HL-60 (cell line): Measurements from ENCODE around the gene MAPK11.
A peak's percentile ranks its signal among the peaks of the same experiment; 100 is the strongest.

Source experiments
- DNase-seq, 2 experiments: peaks; one replicate each; pipeline ENCODE4 v3.0.0-alpha.2; 2010 to 2020; ENCODE audit warnings: low read depth in 1 of 2, low spot score in 1 of 2
- H3K27ac ChIP-seq: fragments of 250-450 bp; sonication (Bioruptor Pico); replicated peaks from 2 replicates; pipeline ENCODE4 v1.5.1; 2020; ENCODE audit warnings: mild to moderate bottlenecking, moderate library complexity
- H3K27me3 ChIP-seq: fragments of 250-450 bp; sonication (Bioruptor Pico); 2 replicates; pipeline ENCODE4 v1.5.1; 2021; ENCODE audit warnings: mild to moderate bottlenecking, moderate library complexity; ENCODE audit not compliant: insufficient read depth, poor library complexity, severe bottlenecking
- H3K4me3 ChIP-seq: replicated peaks from 2 replicates; pipeline ENCODE4 v1.5.1; 2011; ENCODE audit warnings: mild to moderate bottlenecking, control low read depth, low read length; ENCODE audit not compliant: insufficient read depth
- GABPA ChIP-seq: IDR thresholded peaks from 2 replicates; pipeline ENCODE4 v1.6.1; 2012; ENCODE audit warnings: low read depth
- POLR2AphosphoS5 ChIP-seq: IDR thresholded peaks from 2 replicates; pipeline ENCODE4 v1.6.1; 2012; ENCODE audit warnings: low read depth
- SPI1 ChIP-seq: IDR thresholded peaks from 2 replicates; pipeline ENCODE4 v1.6.1; 2012; ENCODE audit warnings: low read depth, mild to moderate bottlenecking, borderline replicate concordance
- TF ChIP-seq, protein P1 (sequence below): IDR thresholded peaks from 2 replicates; pipeline ENCODE4 v1.6.1; 2012; ENCODE audit warnings: low read depth; ENCODE audit not compliant: insufficient replicate concordance
- TF ChIP-seq, protein P2 (sequence below): IDR thresholded peaks from one replicate; pipeline ENCODE4 v1.5.1; 2011; ENCODE audit warnings: low read length, control low read depth, inconsistent platforms; ENCODE audit not compliant: insufficient read depth

MAPK11 gene

DNA sequence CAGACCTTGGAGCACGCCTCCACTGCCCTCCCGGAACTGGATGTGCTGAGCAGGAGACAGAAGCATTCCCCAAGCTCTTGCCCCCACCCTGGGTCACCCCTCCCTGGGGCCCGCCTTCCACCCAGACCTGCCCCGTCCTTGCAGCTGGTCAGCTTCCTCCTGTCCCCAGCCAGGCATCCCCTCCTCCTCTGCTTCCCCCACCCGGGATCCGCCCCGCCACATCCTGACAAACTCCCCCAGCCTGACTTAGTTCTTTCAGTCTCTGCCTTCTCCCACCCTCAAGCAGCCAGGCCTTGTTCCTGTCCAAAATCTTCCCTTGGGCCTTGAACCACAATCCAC lies 38.4 kb upstream of the MAPK11 start:
- H3K27ac ChIP-seq, result peak overlapping the region; percentile 39
- peak; percentile 37 to 90 for DNase-seq
- H3K27me3 ChIP-seq, result no peaks in the 10 kb centered on the region
- H3K4me3 ChIP-seq, result no peak overlapping the region
- TF ChIP-seq SPI1 (no peak), POLR2AphosphoS5 (no peak), GABPA (no peak)
- TF ChIP-seq, protein P1, sequence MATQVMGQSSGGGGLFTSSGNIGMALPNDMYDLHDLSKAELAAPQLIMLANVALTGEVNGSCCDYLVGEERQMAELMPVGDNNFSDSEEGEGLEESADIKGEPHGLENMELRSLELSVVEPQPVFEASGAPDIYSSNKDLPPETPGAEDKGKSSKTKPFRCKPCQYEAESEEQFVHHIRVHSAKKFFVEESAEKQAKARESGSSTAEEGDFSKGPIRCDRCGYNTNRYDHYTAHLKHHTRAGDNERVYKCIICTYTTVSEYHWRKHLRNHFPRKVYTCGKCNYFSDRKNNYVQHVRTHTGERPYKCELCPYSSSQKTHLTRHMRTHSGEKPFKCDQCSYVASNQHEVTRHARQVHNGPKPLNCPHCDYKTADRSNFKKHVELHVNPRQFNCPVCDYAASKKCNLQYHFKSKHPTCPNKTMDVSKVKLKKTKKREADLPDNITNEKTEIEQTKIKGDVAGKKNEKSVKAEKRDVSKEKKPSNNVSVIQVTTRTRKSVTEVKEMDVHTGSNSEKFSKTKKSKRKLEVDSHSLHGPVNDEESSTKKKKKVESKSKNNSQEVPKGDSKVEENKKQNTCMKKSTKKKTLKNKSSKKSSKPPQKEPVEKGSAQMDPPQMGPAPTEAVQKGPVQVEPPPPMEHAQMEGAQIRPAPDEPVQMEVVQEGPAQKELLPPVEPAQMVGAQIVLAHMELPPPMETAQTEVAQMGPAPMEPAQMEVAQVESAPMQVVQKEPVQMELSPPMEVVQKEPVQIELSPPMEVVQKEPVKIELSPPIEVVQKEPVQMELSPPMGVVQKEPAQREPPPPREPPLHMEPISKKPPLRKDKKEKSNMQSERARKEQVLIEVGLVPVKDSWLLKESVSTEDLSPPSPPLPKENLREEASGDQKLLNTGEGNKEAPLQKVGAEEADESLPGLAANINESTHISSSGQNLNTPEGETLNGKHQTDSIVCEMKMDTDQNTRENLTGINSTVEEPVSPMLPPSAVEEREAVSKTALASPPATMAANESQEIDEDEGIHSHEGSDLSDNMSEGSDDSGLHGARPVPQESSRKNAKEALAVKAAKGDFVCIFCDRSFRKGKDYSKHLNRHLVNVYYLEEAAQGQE, result no peak
- TF ChIP-seq, protein P2, sequence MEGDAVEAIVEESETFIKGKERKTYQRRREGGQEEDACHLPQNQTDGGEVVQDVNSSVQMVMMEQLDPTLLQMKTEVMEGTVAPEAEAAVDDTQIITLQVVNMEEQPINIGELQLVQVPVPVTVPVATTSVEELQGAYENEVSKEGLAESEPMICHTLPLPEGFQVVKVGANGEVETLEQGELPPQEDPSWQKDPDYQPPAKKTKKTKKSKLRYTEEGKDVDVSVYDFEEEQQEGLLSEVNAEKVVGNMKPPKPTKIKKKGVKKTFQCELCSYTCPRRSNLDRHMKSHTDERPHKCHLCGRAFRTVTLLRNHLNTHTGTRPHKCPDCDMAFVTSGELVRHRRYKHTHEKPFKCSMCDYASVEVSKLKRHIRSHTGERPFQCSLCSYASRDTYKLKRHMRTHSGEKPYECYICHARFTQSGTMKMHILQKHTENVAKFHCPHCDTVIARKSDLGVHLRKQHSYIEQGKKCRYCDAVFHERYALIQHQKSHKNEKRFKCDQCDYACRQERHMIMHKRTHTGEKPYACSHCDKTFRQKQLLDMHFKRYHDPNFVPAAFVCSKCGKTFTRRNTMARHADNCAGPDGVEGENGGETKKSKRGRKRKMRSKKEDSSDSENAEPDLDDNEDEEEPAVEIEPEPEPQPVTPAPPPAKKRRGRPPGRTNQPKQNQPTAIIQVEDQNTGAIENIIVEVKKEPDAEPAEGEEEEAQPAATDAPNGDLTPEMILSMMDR, result no peak

DNA sequence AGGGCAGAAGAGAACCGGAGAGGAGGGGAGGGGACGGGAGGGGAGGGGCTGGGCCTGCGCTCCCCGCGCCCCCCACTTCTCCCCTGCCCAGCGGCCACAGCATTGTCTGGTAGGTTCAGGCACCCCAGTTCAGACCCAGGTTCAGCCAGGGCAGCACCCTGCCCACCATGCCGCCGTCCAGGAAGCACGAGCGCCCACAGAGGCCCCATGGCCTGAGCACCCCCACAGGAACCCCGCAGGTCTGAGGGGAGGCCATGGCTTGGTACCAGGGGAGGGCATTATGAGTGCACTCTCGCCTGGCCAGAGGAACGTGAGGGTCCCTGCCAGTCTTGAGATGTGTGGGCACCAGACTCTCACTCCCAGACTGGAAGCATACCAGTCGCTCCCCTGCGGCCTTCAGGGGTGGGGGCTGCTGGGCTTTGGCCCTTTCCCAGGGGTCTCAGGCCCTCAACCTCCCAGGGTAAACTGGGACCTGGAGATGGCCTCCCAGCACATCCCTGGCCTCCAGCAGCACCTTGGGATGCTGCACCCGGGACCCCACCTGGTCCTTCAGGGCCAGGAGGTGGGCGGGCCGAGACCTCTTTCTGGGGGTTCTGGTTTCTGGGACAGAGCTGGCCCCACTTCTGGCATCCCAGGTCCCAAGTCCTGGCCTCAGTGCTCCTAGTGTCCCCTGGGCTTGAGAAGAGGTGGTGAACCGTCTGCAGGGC lies 37.9 kb upstream of the MAPK11 start:
- no peak for TF ChIP-seq SPI1
- TF ChIP-seq, protein P2, result no peak
- TF ChIP-seq, protein P1, result no peak
- no peak for TF ChIP-seq POLR2AphosphoS5
- no peak for TF ChIP-seq GABPA
- H3K4me3 ChIP-seq, result no peak overlapping the region
- peak overlapping the region; percentile 39 for H3K27ac ChIP-seq
- no peak for DNase-seq
- H3K27me3 ChIP-seq, result no peaks in the 10 kb centered on the region

DNA sequence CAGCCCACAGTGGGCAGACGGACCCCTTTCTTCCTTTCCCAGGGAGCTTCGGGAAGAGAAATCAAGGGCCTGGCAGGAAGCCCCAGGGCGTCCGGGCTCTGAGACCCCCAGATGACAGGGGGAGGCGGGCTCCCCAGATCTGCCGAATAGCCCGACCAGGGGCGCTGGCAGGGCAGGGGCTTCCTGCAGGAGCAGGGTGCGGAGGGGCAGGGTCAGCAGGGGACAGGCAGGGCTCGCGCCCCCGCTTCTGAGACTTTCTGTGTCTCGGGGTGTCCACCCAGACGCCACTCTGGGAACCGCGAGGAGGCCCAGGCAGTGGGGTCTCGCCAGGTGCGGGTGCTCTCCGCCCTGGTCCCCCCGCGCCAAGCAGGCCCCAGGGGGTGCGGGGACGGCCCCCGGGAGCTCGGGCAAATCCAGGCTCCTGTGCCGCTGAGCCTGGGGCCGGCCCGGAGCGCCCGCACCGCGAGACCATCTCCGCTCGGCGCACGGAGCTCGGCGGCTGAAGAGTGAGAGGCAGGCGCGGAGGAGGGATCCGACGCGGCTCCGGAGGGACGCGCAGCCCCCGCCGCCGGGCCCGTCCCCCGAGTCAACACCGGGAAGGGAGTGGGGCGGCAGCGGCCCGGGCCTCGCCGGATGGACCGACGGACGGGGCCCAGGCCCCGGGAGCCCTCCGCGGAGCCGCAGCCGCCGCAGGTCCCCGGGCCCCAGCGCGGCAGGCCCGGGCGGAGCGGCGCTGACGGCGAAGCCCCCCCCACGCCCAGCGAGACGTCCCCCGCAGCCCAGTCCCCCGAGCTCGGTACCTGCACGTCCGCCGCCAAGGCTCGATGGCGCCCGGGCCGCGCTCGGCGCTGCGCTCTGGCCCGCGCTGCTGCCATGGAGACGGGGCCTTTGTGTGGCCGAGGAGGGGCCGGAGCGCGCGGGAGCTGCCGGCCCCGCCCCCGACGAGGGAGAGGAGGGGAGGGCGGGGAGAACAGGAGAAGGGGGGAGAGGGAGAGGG lies 36.9 kb upstream of the MAPK11 start, which contains the start of gene PLXNB2:
Gene PLXNB2, minus strand, starts transcription at position 894 of the 997 bp plus-strand sequence. CDS start 17,062 bp downstream, outside the sequence.
- no peak for TF ChIP-seq SPI1
- no peak for TF ChIP-seq GABPA
- TF ChIP-seq, protein P1, result no peak
- TF ChIP-seq POLR2AphosphoS5, result no peak
- TF ChIP-seq, protein P2, result no peak
- Histone ChIP-seq H3K27me3 (no peaks in the 10 kb centered on the region), H3K4me3 (peak within 1 kb of the TSS; percentile 75), H3K27ac (peak within 1 kb of the TSS; percentile 61)
- peak; percentile 62 to 85 for DNase-seq
